ENCODE measurements around the gene ATPAF1.

The ATPAF1 gene

GRCh38 chr1:46616277-46617107 lies 51.7 kb downstream of the ATPAF1 start, which contains the start of gene MOB3C:
MOB3C (minus strand) TSS chr1:46616811; CDS start chr1:46613321, 3,490 bp downstream.
- H3K27me3 ChIP-seq (ENCODE audit: insufficient read depth, low read length), result no peaks in the 10 kb centered on the region
- peak within 1 kb of the TSS; percentile 88 for H3K4me2 ChIP-seq (ENCODE audit: low read length)
- peak within 1 kb of the TSS; percentile 49 for H2BK5ac ChIP-seq (ENCODE audit: low read depth, low read length, poor library complexity)
- H2BK120ac ChIP-seq (ENCODE audit: insufficient read depth, low read length, poor library complexity), result peak within 1 kb of the TSS; percentile 78
- peak; percentile 27 to 57 for DNase-seq
- no peak within 1 kb of the TSS for H2AK5ac ChIP-seq (ENCODE audit: low read length)
- H3K23ac ChIP-seq (ENCODE audit: low read length), result no peak within 1 kb of the TSS
- peaks cover 2% of the 10 kb centered on the region for H3K79me2 ChIP-seq (ENCODE audit: control insufficient read depth, insufficient read depth, low read length, poor library complexity)
- H3K4me1 ChIP-seq (ENCODE audit: control insufficient read depth in 1 of 2, insufficient read depth in 2 of 2, low read length in 2 of 2), result peaks cover 10 to 18% of the 10 kb centered on the region in 2 experiments
- H4K12ac ChIP-seq (ENCODE audit: low read depth, low read length), result peak within 1 kb of the TSS; percentile 85
- no CpG with 5 or more reads among the region's 62 CpGs for WGBS (ENCODE audit: extremely low coverage, insufficient coverage, insufficient read length)
- H3K27ac ChIP-seq (ENCODE audit: low read depth, low read length), result peak within 1 kb of the TSS; percentile 64
- H3K18ac ChIP-seq (ENCODE audit: low read length), result peak within 1 kb of the TSS; percentile 87
- no peaks in the 10 kb centered on the region for H3K36me3 ChIP-seq (ENCODE audit: control insufficient read depth in 1 of 2, insufficient read depth in 2 of 2, low read length in 2 of 2)
- peaks cover 8% of the 10 kb centered on the region for H3K79me1 ChIP-seq (ENCODE audit: low read length)
- H3K9me3 ChIP-seq (ENCODE audit: insufficient read depth, low read depth, low read length), result no peaks in the 10 kb centered on the region
- H3K4me3 ChIP-seq (ENCODE audit: low read depth, low read length), result peak within 1 kb of the TSS; percentile 83
- peak within 1 kb of the TSS; percentile 93 for H2AFZ ChIP-seq (ENCODE audit: insufficient read depth, low read length, poor library complexity)
- peak within 1 kb of the TSS; percentile 92 for H3K14ac ChIP-seq (ENCODE audit: low read length)
- peak within 1 kb of the TSS; percentile 44 for H3K4ac ChIP-seq (ENCODE audit: low read depth, low read length)
- peak within 1 kb of the TSS; percentile 72 for H3K9ac ChIP-seq (ENCODE audit: low read length)
- H4K91ac ChIP-seq (ENCODE audit: low read depth, low read length), result peak within 1 kb of the TSS; percentile 88
- H4K8ac ChIP-seq (ENCODE audit: low read depth, low read length), result peak within 1 kb of the TSS; percentile 83
- H2BK12ac ChIP-seq (ENCODE audit: low read length), result peak within 1 kb of the TSS; percentile 51

- Histone ChIP-seq H3K4ac (ENCODE audit: low read depth, low read length) (no peak overlapping the region), H3K4me3 (ENCODE audit: low read depth, low read length) (no peak overlapping the region), H4K8ac (ENCODE audit: low read depth, low read length) (no peak overlapping the region), H3K36me3 (ENCODE audit: control insufficient read depth in 1 of 2, insufficient read depth in 2 of 2, low read length in 2 of 2) (no peaks in the 10 kb centered on the region), H3K23ac (ENCODE audit: low read length) (no peak overlapping the region), H3K27ac (ENCODE audit: low read depth, low read length) (no peak overlapping the region), H3K79me2 (ENCODE audit: control insufficient read depth, insufficient read depth, low read length, poor library complexity) (peaks cover 2% of the 10 kb centered on the region), H2BK12ac (ENCODE audit: low read length) (no peak overlapping the region), H3K79me1 (ENCODE audit: low read length) (peaks cover 8% of the 10 kb centered on the region), H2AK5ac (ENCODE audit: low read length) (no peak overlapping the region), H4K12ac (ENCODE audit: low read depth, low read length) (no peak overlapping the region), H3K9me3 (ENCODE audit: insufficient read depth, low read depth, low read length) (no peaks in the 10 kb centered on the region), H3K18ac (ENCODE audit: low read length) (no peak overlapping the region), H2BK5ac (ENCODE audit: low read depth, low read length, poor library complexity) (no peak overlapping the region), H3K9ac (ENCODE audit: low read length) (peak overlapping the region; percentile 49), H3K14ac (ENCODE audit: low read length) (no peak overlapping the region), H3K27me3 (ENCODE audit: insufficient read depth, low read length) (no peaks in the 10 kb centered on the region), H3K4me2 (ENCODE audit: low read length) (peak overlapping the region; percentile 88), H2BK120ac (ENCODE audit: insufficient read depth, low read length, poor library complexity) (no peak overlapping the region), H3K4me1 (ENCODE audit: control insufficient read depth in 1 of 2, insufficient read depth in 2 of 2, low read length in 2 of 2) (peaks cover 10 to 19% of the 10 kb centered on the region in 2 experiments), H4K91ac (ENCODE audit: low read depth, low read length) (peak overlapping the region; percentile 20), H2AFZ (ENCODE audit: insufficient read depth, low read length, poor library complexity) (no peak overlapping the region)
- no CpG with 5 or more reads among the region's 3 CpGs for WGBS (ENCODE audit: extremely low coverage, insufficient coverage, insufficient read length)
- DNase-seq, result no peak
These were observed 52.4 kb downstream of the ATPAF1 start for GRCh38 chr1:46615735-46616134.

DNA sequence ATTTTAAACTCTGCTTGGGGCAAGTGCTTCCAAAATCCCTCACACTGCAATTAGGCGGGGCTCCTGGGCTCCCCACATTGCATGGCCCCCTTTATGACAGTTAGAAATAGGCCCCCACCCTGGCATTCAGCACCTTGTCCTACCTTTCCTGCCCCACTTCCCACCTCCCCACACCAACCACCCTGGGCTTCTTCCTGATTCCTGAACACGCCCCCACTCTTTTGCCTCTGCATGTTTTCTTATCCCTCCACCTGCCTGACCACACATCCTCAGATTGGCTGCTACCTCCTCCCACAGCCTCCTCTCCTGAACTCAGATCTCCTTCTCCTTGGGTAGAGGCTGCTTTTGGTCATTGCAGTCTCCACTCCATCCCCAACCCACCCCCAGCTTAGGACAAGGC lies 53.1 kb downstream of the ATPAF1 start:
- Histone ChIP-seq H3K18ac (ENCODE audit: low read length) (no peak overlapping the region), H3K4ac (ENCODE audit: low read depth, low read length) (no peak overlapping the region), H2BK120ac (ENCODE audit: insufficient read depth, low read length, poor library complexity) (no peak overlapping the region), H3K14ac (ENCODE audit: low read length) (no peak overlapping the region), H4K8ac (ENCODE audit: low read depth, low read length) (no peak overlapping the region), H3K23ac (ENCODE audit: low read length) (no peak overlapping the region), H2BK5ac (ENCODE audit: low read depth, low read length, poor library complexity) (no peak overlapping the region), H2AFZ (ENCODE audit: insufficient read depth, low read length, poor library complexity) (no peak overlapping the region), H2BK12ac (ENCODE audit: low read length) (no peak overlapping the region), H3K4me3 (ENCODE audit: low read depth, low read length) (no peak overlapping the region), H3K27me3 (ENCODE audit: insufficient read depth, low read length) (no peaks in the 10 kb centered on the region), H3K4me1 (ENCODE audit: control insufficient read depth in 1 of 2, insufficient read depth in 2 of 2, low read length in 2 of 2) (peaks cover 10 to 19% of the 10 kb centered on the region in 2 experiments), H4K91ac (ENCODE audit: low read depth, low read length) (no peak overlapping the region), H3K79me2 (ENCODE audit: control insufficient read depth, insufficient read depth, low read length, poor library complexity) (peaks cover 2% of the 10 kb centered on the region), H3K36me3 (ENCODE audit: control insufficient read depth in 1 of 2, insufficient read depth in 2 of 2, low read length in 2 of 2) (no peaks in the 10 kb centered on the region), H3K27ac (ENCODE audit: low read depth, low read length) (no peak overlapping the region), H3K79me1 (ENCODE audit: low read length) (peaks cover 8% of the 10 kb centered on the region), H3K9me3 (ENCODE audit: insufficient read depth, low read depth, low read length) (no peaks in the 10 kb centered on the region), H3K9ac (ENCODE audit: low read length) (no peak overlapping the region), H3K4me2 (ENCODE audit: low read length) (no peak overlapping the region), H4K12ac (ENCODE audit: low read depth, low read length) (no peak overlapping the region), H2AK5ac (ENCODE audit: low read length) (no peak overlapping the region)
- no CpG with 5 or more reads among the region's 2 CpGs for WGBS (ENCODE audit: extremely low coverage, insufficient coverage, insufficient read length)
- DNase-seq, result no peak

GRCh38 chr1:46614604-46614984 lies 53.6 kb downstream of the ATPAF1 start:
- Histone ChIP-seq H3K4ac (ENCODE audit: low read depth, low read length) (no peak overlapping the region), H3K9me3 (ENCODE audit: insufficient read depth, low read depth, low read length) (peaks cover 2% of the 10 kb centered on the region), H3K79me2 (ENCODE audit: control insufficient read depth, insufficient read depth, low read length, poor library complexity) (peaks cover 2% of the 10 kb centered on the region), H3K9ac (ENCODE audit: low read length) (no peak overlapping the region), H3K18ac (ENCODE audit: low read length) (no peak overlapping the region), H2AK5ac (ENCODE audit: low read length) (no peak overlapping the region), H3K4me3 (ENCODE audit: low read depth, low read length) (no peak overlapping the region), H4K8ac (ENCODE audit: low read depth, low read length) (no peak overlapping the region), H3K36me3 (ENCODE audit: control insufficient read depth in 1 of 2, insufficient read depth in 2 of 2, low read length in 2 of 2) (peaks cover 0 to 2% of the 10 kb centered on the region in 2 experiments), H3K23ac (ENCODE audit: low read length) (no peak overlapping the region), H2BK120ac (ENCODE audit: insufficient read depth, low read length, poor library complexity) (no peak overlapping the region), H3K4me2 (ENCODE audit: low read length) (no peak overlapping the region), H3K14ac (ENCODE audit: low read length) (no peak overlapping the region), H4K12ac (ENCODE audit: low read depth, low read length) (no peak overlapping the region), H2BK5ac (ENCODE audit: low read depth, low read length, poor library complexity) (no peak overlapping the region), H2AFZ (ENCODE audit: insufficient read depth, low read length, poor library complexity) (no peak overlapping the region), H3K27me3 (ENCODE audit: insufficient read depth, low read length) (no peaks in the 10 kb centered on the region), H2BK12ac (ENCODE audit: low read length) (no peak overlapping the region), H3K4me1 (ENCODE audit: control insufficient read depth in 1 of 2, insufficient read depth in 2 of 2, low read length in 2 of 2) (peaks cover 10 to 19% of the 10 kb centered on the region in 2 experiments), H3K27ac (ENCODE audit: low read depth, low read length) (no peak overlapping the region), H4K91ac (ENCODE audit: low read depth, low read length) (no peak overlapping the region), H3K79me1 (ENCODE audit: low read length) (peaks cover 8% of the 10 kb centered on the region)
- DNase-seq, result no peak
- WGBS (ENCODE audit: extremely low coverage, insufficient coverage, insufficient read length), result no CpG with 5 or more reads among the region's 2 CpGs
